NOMO-1 treated with DMSO at 0.1 percent for 48 hours (cell line): Measurements from ENCODE around the gene EDEM3.
A peak's percentile ranks its signal among the peaks of the same experiment; 100 is the strongest.
"Not testable (repeated sequence)": the region's sequence is repeated elsewhere in the genome, so short reads cannot be mapped to it uniquely, and the experiment has no call there.

Source experiments
- DNase-seq: peaks from one replicate; lab custom pipeline; 2025; ENCODE audit not compliant: unreplicated experiment; lab: John Stamatoyannopoulos, UW

EDEM3 gene

GRCh38 chr1:184769241-184769640 is 14.6 kb upstream of the EDEM3 start:
- no peak for DNase-seq

- DNase-seq, result no peak
Observed at GRCh38 chr1:184768467-184768866, 13.8 kb upstream of the EDEM3 start.

- no peak for DNase-seq
Observed at GRCh38 chr1:184767591-184767990, 12.9 kb upstream of the EDEM3 start.

GRCh38 chr1:184764483-184764882 is 9.8 kb upstream of the EDEM3 start:
- no peak for DNase-seq

- DNase-seq, result not testable (repeated sequence)
Observed at GRCh38 chr1:184763520-184763919, 8.9 kb upstream of the EDEM3 start.

- DNase-seq, result no peak
Observed at GRCh38 chr1:184761969-184762485, 7.4 kb upstream of the EDEM3 start.

- no peak for DNase-seq
Observed at GRCh38 chr1:184759651-184760050, 5.0 kb upstream of the EDEM3 start.

GRCh38 chr1:184759112-184759511 is 4.5 kb upstream of the EDEM3 start:
- no peak for DNase-seq

GRCh38 chr1:184757891-184758290 is 3.2 kb upstream of the EDEM3 start:
- no peak for DNase-seq

- DNase-seq, result no peak
Observed at GRCh38 chr1:184757406-184757805, 2.7 kb upstream of the EDEM3 start.

GRCh38 chr1:184755226-184756065 is 788 bp upstream of the EDEM3 start:
- peak; percentile 34 for DNase-seq

- peak; percentile 61 for DNase-seq
Observed at GRCh38 chr1:184753608-184754475, 816 bp downstream of the EDEM3 start.

GRCh38 chr1:184753117-184753516 is 1.5 kb downstream of the EDEM3 start:
- no peak for DNase-seq

GRCh38 chr1:184752656-184753055 is 2.0 kb downstream of the EDEM3 start:
- DNase-seq, result peak; percentile 77

GRCh38 chr1:184748740-184749139 is 5.9 kb downstream of the EDEM3 start:
- DNase-seq, result no peak

GRCh38 chr1:184747089-184747955 is 7.3 kb downstream of the EDEM3 start:
- DNase-seq, result peak; percentile 83

- no peak for DNase-seq
Observed at GRCh38 chr1:184745929-184746638, 8.6 kb downstream of the EDEM3 start.

- DNase-seq, result no peak
Observed at GRCh38 chr1:184745110-184745509, 9.5 kb downstream of the EDEM3 start.

- no peak for DNase-seq
Observed at GRCh38 chr1:184743062-184743756, 11.4 kb downstream of the EDEM3 start.

GRCh38 chr1:184740344-184740743 is 14.3 kb downstream of the EDEM3 start:
- no peak for DNase-seq
